Panc1 (cell line): ENCODE measurements around the gene SLC25A38. TPM values are rescaled to one million over a fixed set of nuclear protein-coding genes. Genes with fewer than 3 reads are reported as not detected.

Experiments
- ATAC-seq: fragments of 200-7000 bp; cut with Tn5 transposase; 2 replicates; pipeline ENCODE4 v1.9.1; 2020; ENCODE audit warnings: mild to moderate bottlenecking, moderate library complexity
- BruUV-seq: library from RNA; stranded (reverse); fragments of 400-500 nt; replicated peaks from 2 replicates; lab custom pipeline; 2021; lab: Mats Ljungman, UMichigan
- CTCF ChIA-PET: fragments of 300-600 bp; sonication (Branson Sonifier 250); formaldehyde crosslinking; loops from one replicate; lab custom pipeline; 2022; ENCODE audit warnings: antibody characterized with exemption; lab: Charles Lee
- POLR2A ChIA-PET: fragments of 300-600 bp; sonication (Branson Sonifier 250); formaldehyde crosslinking; loops from one replicate; lab custom pipeline; 2022; ENCODE audit warnings: antibody characterized with exemption; lab: Charles Lee
- DNase-seq: peaks from one replicate; pipeline ENCODE4 v3.0.0-alpha.2; 2010; ENCODE audit warnings: low read depth, low spot score
- H3K27ac ChIP-seq: 2 replicates; pipeline ENCODE4 v1.5.1; 2011; ENCODE audit warnings: mild to moderate bottlenecking, low read length, inconsistent platforms
- H3K27me3 ChIP-seq: fragments of 200-500 bp; sonication (Bioruptor generic); 2 replicates; pipeline ENCODE4 v1.6.0; 2014; ENCODE audit warnings: low read length, inconsistent platforms; ENCODE audit not compliant: control insufficient read depth, insufficient read depth
- H3K36me3 ChIP-seq: fragments of 200-500 bp; sonication (Bioruptor generic); 2 replicates; pipeline ENCODE4 v1.5.1; 2014; ENCODE audit warnings: inconsistent platforms, mild to moderate bottlenecking, low read length, moderate library complexity; ENCODE audit not compliant: control insufficient read depth, insufficient read depth
- H3K4me1 ChIP-seq: 2 replicates; pipeline ENCODE4 v1.5.1; 2011; ENCODE audit warnings: inconsistent platforms, mild to moderate bottlenecking, low read length, moderate library complexity; ENCODE audit not compliant: control insufficient read depth, insufficient read depth
- H3K4me3 ChIP-seq, 2 experiments: 2 replicates each; pipeline ENCODE4 v1.5.1; 2011 to 2012; ENCODE audit warnings: low read depth in 2 of 2, low read length in 2 of 2, mild to moderate bottlenecking in 2 of 2, inconsistent platforms in 1 of 2, moderate library complexity in 1 of 2
- H3K9me3 ChIP-seq: fragments of 200-500 bp; sonication (Bioruptor generic); 2 replicates; pipeline ENCODE4 v1.5.1; 2014; ENCODE audit warnings: low read depth, mild to moderate bottlenecking, inconsistent platforms, low read length, moderate library complexity; ENCODE audit not compliant: control insufficient read depth, insufficient read depth
- POLR2AphosphoS5 ChIP-seq: IDR thresholded peaks from 2 replicates; pipeline ENCODE4 v1.6.1; 2012; ENCODE audit warnings: mild to moderate bottlenecking, low read depth, low read length, moderate library complexity
- SIN3A ChIP-seq: IDR thresholded peaks from 2 replicates; pipeline ENCODE4 v1.6.1; 2012; ENCODE audit warnings: low read depth, mild to moderate bottlenecking, low read length, moderate library complexity, borderline replicate concordance; ENCODE audit not compliant: insufficient read depth
- TCF7L2 ChIP-seq: IDR thresholded peaks from 2 replicates; pipeline ENCODE4 v1.6.1; 2011; ENCODE audit warnings: mild to moderate bottlenecking, low read depth, low read length, inconsistent platforms
- in situ Hi-C: cut with HindIII; loops from 2 replicates; pipeline ENCODE4 v1.10.0; 2016; ENCODE audit warnings: low sequenced_read_pairs, low pct_unique_long_range_greater_than_20kb
- intact Hi-C: fragments of 100-400 bp; cut with micrococcal nuclease; formaldehyde crosslinking; loops from one replicate; pipeline ENCODE4 v1.10.0; 2022; ENCODE audit not compliant: unreplicated experiment
- total RNA-seq: library from RNA; stranded (reverse); gene quantifications from one replicate; pipeline ENCODE4 v1.2.1, GENCODE V29; 2021; ENCODE audit not compliant: unreplicated experiment
- TF ChIP-seq, protein P1 (sequence below): fragments of 450-650 bp; IDR thresholded peaks from 2 replicates; pipeline ENCODE4 v1.5.1; 2017; ENCODE audit warnings: mild to moderate bottlenecking
- TF ChIP-seq, protein P2 (sequence below), 2 experiments: IDR thresholded peaks; 2 replicates each; pipeline ENCODE4 v1.6.1; 2011 to 2012; ENCODE audit warnings: low read depth in 2 of 2, control low read depth in 1 of 2, low read length in 1 of 2, mild to moderate bottlenecking in 1 of 2, moderate library complexity in 1 of 2; ENCODE audit not compliant: insufficient read depth in 1 of 2

SLC25A38 gene
- total RNA-seq, 1 experiment from 2014 or later: 21.5 TPM

GRCh38 chr3:39434574-39434973, 51.4 kb downstream of the SLC25A38 start:
- in situ Hi-C loops: no loop called here
- H3K4me1 ChIP-seq: no peaks in the 10 kb centered on the region
- no peaks in the 10 kb centered on the region for H3K36me3 ChIP-seq
- intact Hi-C loops: no loop called here
- no peak for DNase-seq
- no peaks in the 10 kb centered on the region for H3K27me3 ChIP-seq
- H3K4me3 ChIP-seq: no peak overlapping the region
- POLR2A ChIA-PET: no interaction called here
- BruUV-seq: no TSS peak
- no peaks in the 10 kb centered on the region for H3K9me3 ChIP-seq
- ATAC-seq: no peak
- CTCF ChIA-PET: no interaction called here
- H3K27ac ChIP-seq: no peak overlapping the region
- TF ChIP-seq, protein P1, sequence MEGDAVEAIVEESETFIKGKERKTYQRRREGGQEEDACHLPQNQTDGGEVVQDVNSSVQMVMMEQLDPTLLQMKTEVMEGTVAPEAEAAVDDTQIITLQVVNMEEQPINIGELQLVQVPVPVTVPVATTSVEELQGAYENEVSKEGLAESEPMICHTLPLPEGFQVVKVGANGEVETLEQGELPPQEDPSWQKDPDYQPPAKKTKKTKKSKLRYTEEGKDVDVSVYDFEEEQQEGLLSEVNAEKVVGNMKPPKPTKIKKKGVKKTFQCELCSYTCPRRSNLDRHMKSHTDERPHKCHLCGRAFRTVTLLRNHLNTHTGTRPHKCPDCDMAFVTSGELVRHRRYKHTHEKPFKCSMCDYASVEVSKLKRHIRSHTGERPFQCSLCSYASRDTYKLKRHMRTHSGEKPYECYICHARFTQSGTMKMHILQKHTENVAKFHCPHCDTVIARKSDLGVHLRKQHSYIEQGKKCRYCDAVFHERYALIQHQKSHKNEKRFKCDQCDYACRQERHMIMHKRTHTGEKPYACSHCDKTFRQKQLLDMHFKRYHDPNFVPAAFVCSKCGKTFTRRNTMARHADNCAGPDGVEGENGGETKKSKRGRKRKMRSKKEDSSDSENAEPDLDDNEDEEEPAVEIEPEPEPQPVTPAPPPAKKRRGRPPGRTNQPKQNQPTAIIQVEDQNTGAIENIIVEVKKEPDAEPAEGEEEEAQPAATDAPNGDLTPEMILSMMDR: no peak
- no peak for TF ChIP-seq SIN3A
- no peak for TF ChIP-seq POLR2AphosphoS5
- TF ChIP-seq, protein P2, sequence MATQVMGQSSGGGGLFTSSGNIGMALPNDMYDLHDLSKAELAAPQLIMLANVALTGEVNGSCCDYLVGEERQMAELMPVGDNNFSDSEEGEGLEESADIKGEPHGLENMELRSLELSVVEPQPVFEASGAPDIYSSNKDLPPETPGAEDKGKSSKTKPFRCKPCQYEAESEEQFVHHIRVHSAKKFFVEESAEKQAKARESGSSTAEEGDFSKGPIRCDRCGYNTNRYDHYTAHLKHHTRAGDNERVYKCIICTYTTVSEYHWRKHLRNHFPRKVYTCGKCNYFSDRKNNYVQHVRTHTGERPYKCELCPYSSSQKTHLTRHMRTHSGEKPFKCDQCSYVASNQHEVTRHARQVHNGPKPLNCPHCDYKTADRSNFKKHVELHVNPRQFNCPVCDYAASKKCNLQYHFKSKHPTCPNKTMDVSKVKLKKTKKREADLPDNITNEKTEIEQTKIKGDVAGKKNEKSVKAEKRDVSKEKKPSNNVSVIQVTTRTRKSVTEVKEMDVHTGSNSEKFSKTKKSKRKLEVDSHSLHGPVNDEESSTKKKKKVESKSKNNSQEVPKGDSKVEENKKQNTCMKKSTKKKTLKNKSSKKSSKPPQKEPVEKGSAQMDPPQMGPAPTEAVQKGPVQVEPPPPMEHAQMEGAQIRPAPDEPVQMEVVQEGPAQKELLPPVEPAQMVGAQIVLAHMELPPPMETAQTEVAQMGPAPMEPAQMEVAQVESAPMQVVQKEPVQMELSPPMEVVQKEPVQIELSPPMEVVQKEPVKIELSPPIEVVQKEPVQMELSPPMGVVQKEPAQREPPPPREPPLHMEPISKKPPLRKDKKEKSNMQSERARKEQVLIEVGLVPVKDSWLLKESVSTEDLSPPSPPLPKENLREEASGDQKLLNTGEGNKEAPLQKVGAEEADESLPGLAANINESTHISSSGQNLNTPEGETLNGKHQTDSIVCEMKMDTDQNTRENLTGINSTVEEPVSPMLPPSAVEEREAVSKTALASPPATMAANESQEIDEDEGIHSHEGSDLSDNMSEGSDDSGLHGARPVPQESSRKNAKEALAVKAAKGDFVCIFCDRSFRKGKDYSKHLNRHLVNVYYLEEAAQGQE (IDR thresholded peaks at IDR 0.05; ENCODE audit: insufficient read depth in 1 of 2, low read depth in 2 of 2, low read length in 1 of 2): no peak
- TF ChIP-seq TCF7L2: no peak

GRCh38 chr3:39435006-39435748, 52.0 kb downstream of the SLC25A38 start:
- in situ Hi-C loops: no loop called here
- ATAC-seq (no peak), DNase-seq (no peak)
- ChIA-PET CTCF (no interaction called here), POLR2A (no interaction called here)
- no peaks in the 10 kb centered on the region for H3K9me3 ChIP-seq
- intact Hi-C loops: no loop called here
- TF ChIP-seq POLR2AphosphoS5 (no peak), TCF7L2 (no peak), SIN3A (no peak)
- TF ChIP-seq, protein P2 (IDR thresholded peaks at IDR 0.05; ENCODE audit: insufficient read depth in 1 of 2, low read depth in 2 of 2, low read length in 1 of 2): no peak
- TF ChIP-seq, protein P1: no peak
- no peaks in the 10 kb centered on the region for H3K36me3 ChIP-seq
- no peak overlapping the region for H3K4me3 ChIP-seq
- H3K27me3 ChIP-seq: no peaks in the 10 kb centered on the region
- BruUV-seq: no TSS peak
- H3K4me1 ChIP-seq: no peaks in the 10 kb centered on the region
- no peak overlapping the region for H3K27ac ChIP-seq
